ENCODE data around the gene PYGB. TPM values are rescaled to one million over a fixed set of nuclear protein-coding genes. Genes with fewer than 3 reads are reported as not detected.

The PYGB gene
- total RNA-seq, 1 donor from 2014 or later, result 167 TPM

GRCh38 chr20:25318471-25319240 is 70.8 kb downstream of the PYGB start:
- Histone ChIP-seq H3K36me3 (ENCODE audit: control insufficient read depth, insufficient read depth, low read length) (no peaks in the 10 kb centered on the region), H3K27me3 (ENCODE audit: control insufficient read depth, insufficient read depth, low read length) (no peaks in the 10 kb centered on the region), H3K4me3 (ENCODE audit: low read depth, low read length) (no peak overlapping the region)
- DNase-seq (ENCODE audit: low read depth), result no peak
- TF ChIP-seq CTCF (IDR thresholded peaks at IDR 0.05; ENCODE audit: insufficient read depth, low read length, poor library complexity, severe bottlenecking), result no peak

GRCh38 chr20:25319241-25320034 is 71.6 kb downstream of the PYGB start:
- Histone ChIP-seq H3K36me3 (ENCODE audit: control insufficient read depth, insufficient read depth, low read length) (no peaks in the 10 kb centered on the region), H3K4me3 (ENCODE audit: low read depth, low read length) (no peak overlapping the region), H3K27me3 (ENCODE audit: control insufficient read depth, insufficient read depth, low read length) (no peaks in the 10 kb centered on the region)
- DNase-seq (ENCODE audit: low read depth), result no peak
- no peak for TF ChIP-seq CTCF (IDR thresholded peaks at IDR 0.05; ENCODE audit: insufficient read depth, low read length, poor library complexity, severe bottlenecking)

- Histone ChIP-seq H3K27me3 (ENCODE audit: control insufficient read depth, insufficient read depth, low read length) (no peaks in the 10 kb centered on the region), H3K4me3 (ENCODE audit: low read depth, low read length) (no peak overlapping the region), H3K36me3 (ENCODE audit: control insufficient read depth, insufficient read depth, low read length) (no peaks in the 10 kb centered on the region)
- TF ChIP-seq CTCF (IDR thresholded peaks at IDR 0.05; ENCODE audit: insufficient read depth, low read length, poor library complexity, severe bottlenecking), result no peak
- no peak for DNase-seq (ENCODE audit: low read depth)
Observed at GRCh38 chr20:25320035-25320800, 72.3 kb downstream of the PYGB start.

DNA sequence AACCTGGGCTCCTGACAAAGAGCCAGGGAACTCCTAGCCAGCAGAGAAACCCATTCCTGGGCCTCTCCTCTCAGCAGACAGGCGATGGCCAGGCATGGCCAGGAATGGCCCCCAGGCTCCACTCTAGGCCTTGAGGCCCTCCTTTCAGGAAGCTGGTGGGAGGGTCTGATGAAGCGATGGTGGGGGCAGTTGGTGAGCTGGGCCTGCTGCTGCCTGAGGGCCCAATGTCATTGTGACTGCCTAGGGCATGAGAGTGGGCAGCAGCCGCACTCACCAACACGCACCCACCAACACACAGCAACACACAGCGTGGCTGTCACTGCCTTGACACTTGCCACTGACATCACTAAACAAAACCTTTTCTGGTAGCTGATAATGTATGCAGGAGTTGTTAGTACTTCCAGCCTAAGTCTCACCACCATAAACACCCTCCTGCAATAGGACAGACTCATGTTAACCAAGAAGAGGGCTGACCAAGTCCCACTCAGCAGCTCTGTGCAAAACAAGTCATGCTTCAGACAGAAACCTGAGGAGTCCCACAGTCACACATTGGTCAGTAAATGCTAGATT is 73.5 kb downstream of the PYGB start:
- no peak for TF ChIP-seq CTCF (IDR thresholded peaks at IDR 0.05; ENCODE audit: insufficient read depth, low read length, poor library complexity, severe bottlenecking)
- no peak for DNase-seq (ENCODE audit: low read depth)
- H3K36me3 ChIP-seq (ENCODE audit: control insufficient read depth, insufficient read depth, low read length), result no peaks in the 10 kb centered on the region

DNA sequence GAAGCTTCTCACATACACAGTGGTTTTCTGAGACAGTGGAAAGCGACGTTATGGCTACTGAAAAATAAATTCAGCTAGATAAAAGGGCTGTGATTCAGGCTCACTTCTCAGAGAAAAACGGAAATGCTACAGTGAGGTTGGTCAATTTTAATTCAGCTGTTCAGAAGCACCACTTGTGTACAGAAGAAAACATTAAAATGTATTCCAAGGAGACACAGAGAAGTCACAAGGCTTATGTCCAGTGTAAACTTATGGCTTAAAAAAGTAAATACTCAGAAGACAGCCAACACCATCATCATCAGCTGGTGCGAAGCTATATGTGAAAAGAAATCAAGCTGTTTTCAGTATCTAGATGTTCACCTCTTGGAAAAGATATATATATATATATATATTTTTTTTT is 74.1 kb downstream of the PYGB start:
- TF ChIP-seq CTCF (IDR thresholded peaks at IDR 0.05; ENCODE audit: insufficient read depth, low read length, poor library complexity, severe bottlenecking), result no peak
- Histone ChIP-seq H3K36me3 (ENCODE audit: control insufficient read depth, insufficient read depth, low read length) (no peaks in the 10 kb centered on the region), H3K27me3 (ENCODE audit: control insufficient read depth, insufficient read depth, low read length) (no peaks in the 10 kb centered on the region), H3K4me3 (ENCODE audit: low read depth, low read length) (no peak overlapping the region)
- DNase-seq (ENCODE audit: low read depth), result no peak

More for the DNA sequence above, 73.5 kb downstream of the PYGB start:
- no peak overlapping the region for H3K4me3 ChIP-seq (ENCODE audit: low read depth, low read length)
- no peaks in the 10 kb centered on the region for H3K27me3 ChIP-seq (ENCODE audit: control insufficient read depth, insufficient read depth, low read length)
